ENCODE data around the gene CSGALNACT2. TPM values are rescaled to one million over a fixed set of nuclear protein-coding genes. Genes with fewer than 3 reads are reported as not detected.

CSGALNACT2 gene
- total and polyA plus RNA-seq, 2 experiments from 2014 or later: 7.7 to 13.9 TPM

DNA sequence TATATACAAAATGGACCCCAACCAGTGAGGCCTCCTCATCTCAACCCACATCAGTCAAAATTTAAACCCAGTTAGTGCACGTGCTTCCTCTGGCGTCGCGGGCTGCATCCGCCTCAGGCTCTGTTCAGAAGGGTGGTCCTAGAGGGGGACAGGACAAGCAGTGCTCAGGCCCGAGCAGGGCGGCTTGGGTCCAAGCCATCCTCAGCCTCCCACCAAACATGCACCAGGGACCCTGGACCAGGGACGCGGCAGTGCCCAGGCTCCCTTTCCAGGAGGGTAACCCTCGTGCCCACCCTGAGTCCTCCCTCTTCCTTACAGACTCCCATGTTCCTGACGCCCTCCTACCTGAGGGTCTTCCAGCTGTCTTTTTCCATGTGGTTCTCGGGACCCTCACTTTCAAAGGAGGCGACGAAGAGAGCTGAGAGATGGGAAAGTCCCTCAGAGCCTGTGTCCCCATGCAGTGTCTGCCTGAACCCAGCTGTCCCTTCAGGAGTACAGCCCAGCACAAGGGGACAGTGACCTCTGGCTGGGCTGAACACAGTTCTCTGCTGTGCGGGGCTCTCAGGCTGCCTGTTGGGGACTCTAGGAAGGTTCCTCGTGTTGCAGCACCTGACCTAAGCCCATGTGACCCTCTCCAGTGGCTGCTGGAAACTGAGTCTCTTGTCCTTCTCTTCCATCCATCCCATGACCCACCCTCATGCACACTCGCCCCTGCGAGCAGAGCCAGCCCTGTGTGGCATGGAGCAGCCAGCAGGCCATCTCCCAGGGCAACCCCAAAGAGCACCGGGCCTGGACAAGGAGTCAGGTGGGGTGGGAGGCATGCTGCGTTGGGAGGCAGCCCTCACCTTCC is 58.1 kb downstream of the CSGALNACT2 start:
- Histone ChIP-seq H3K9me3 (ENCODE audit: low read depth) (no peaks in the 10 kb centered on the region), H3K9me2 (replicated peaks; ENCODE audit: insufficient read depth) (no peaks in the 10 kb centered on the region), H3K79me2 (no peaks in the 10 kb centered on the region), H3K36me3 (replicated peaks; ENCODE audit: insufficient read depth, low read depth) (no peaks in the 10 kb centered on the region), H3K27ac (no peak overlapping the region), H4K20me1 (ENCODE audit: insufficient read depth, poor library complexity, severe bottlenecking) (no peaks in the 10 kb centered on the region), H3K4me3 (no peak overlapping the region), H3K4me1 (ENCODE audit: insufficient read depth) (no peaks in the 10 kb centered on the region), H3K27me3 (no peaks in the 10 kb centered on the region), H2AFZ (no peak overlapping the region), H3K4me2 (no peak overlapping the region)
- TF ChIP-seq, protein P1, sequence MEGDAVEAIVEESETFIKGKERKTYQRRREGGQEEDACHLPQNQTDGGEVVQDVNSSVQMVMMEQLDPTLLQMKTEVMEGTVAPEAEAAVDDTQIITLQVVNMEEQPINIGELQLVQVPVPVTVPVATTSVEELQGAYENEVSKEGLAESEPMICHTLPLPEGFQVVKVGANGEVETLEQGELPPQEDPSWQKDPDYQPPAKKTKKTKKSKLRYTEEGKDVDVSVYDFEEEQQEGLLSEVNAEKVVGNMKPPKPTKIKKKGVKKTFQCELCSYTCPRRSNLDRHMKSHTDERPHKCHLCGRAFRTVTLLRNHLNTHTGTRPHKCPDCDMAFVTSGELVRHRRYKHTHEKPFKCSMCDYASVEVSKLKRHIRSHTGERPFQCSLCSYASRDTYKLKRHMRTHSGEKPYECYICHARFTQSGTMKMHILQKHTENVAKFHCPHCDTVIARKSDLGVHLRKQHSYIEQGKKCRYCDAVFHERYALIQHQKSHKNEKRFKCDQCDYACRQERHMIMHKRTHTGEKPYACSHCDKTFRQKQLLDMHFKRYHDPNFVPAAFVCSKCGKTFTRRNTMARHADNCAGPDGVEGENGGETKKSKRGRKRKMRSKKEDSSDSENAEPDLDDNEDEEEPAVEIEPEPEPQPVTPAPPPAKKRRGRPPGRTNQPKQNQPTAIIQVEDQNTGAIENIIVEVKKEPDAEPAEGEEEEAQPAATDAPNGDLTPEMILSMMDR (IDR thresholded peaks at IDR 0.05; ENCODE audit: poor library complexity): no peak
- no peak for TF ChIP-seq EZH2phosphoT487 (IDR thresholded peaks at IDR 0.05; ENCODE audit: low read depth, severe bottlenecking, unreplicated experiment)
- TF ChIP-seq EZH2 (IDR thresholded peaks at IDR 0.05; ENCODE audit: borderline replicate concordance): no peak
- no peak for DNase-seq (ENCODE audit: low spot score)
- 95% methylated on average over 20 of the region's 20 CpGs for WGBS (ENCODE audit: low lambda C conversion rate, missing lambda C conversion rate)

DNA sequence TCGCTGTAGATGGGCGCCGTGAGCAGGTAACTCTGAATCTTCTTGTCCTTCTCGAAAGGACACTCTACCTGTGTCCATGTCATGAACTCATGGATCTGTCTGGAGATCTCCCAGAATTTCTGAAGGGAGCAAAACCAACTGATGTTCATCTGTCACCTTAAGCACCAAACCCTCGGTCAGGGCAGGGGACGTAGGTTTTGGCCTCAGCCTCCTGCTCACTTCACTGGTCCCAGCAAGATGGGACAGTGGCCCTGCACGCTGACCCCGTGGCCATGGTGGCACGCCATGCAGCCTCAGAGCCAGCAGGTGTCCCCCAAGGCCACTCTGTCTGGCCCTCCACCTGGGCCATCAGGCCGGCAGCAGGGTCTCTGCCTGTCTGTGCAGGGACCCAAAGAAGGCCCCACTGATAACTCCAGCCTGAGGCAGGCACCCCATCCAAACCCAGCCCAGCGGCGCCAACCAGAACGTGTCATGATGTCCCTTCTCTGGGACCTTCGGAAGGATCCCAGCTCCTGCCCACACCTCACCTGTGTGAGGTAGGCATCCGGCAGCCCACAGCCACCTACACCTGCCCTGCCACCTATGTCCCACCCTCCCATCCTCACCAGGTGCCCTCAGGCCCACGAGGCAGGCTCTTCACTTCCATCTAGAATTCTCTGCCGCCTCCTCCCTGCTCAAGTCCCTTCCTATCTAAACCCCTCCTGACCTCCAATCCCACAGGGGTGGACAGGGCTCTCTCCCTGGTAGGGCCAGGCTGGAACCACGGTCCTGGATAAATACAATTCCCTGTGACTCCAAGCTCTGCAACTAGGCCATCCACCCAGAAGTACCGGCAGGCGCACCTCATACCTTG is 59.0 kb downstream of the CSGALNACT2 start:
- H3K9me2 ChIP-seq (replicated peaks; ENCODE audit: insufficient read depth): no peaks in the 10 kb centered on the region
- H4K20me1 ChIP-seq (ENCODE audit: insufficient read depth, poor library complexity, severe bottlenecking): no peaks in the 10 kb centered on the region
- H3K9me3 ChIP-seq (ENCODE audit: low read depth): no peaks in the 10 kb centered on the region
- H3K4me1 ChIP-seq (ENCODE audit: insufficient read depth): peaks cover under 1% of the 10 kb centered on the region
- no peaks in the 10 kb centered on the region for H3K79me2 ChIP-seq
- 93% methylated on average over 20 of the region's 20 CpGs for WGBS (ENCODE audit: low lambda C conversion rate, missing lambda C conversion rate)
- no peak for TF ChIP-seq EZH2phosphoT487 (IDR thresholded peaks at IDR 0.05; ENCODE audit: low read depth, severe bottlenecking, unreplicated experiment)
- TF ChIP-seq EZH2 (IDR thresholded peaks at IDR 0.05; ENCODE audit: borderline replicate concordance): no peak
- TF ChIP-seq, protein P1 (IDR thresholded peaks at IDR 0.05; ENCODE audit: poor library complexity): no peak
- no peak overlapping the region for H2AFZ ChIP-seq
- DNase-seq (ENCODE audit: low spot score): no peak
- H3K4me3 ChIP-seq: no peak overlapping the region
- H3K27ac ChIP-seq: no peak overlapping the region
- H3K36me3 ChIP-seq (replicated peaks; ENCODE audit: insufficient read depth, low read depth): no peaks in the 10 kb centered on the region
- no peak overlapping the region for H3K4me2 ChIP-seq
- no peaks in the 10 kb centered on the region for H3K27me3 ChIP-seq

DNA sequence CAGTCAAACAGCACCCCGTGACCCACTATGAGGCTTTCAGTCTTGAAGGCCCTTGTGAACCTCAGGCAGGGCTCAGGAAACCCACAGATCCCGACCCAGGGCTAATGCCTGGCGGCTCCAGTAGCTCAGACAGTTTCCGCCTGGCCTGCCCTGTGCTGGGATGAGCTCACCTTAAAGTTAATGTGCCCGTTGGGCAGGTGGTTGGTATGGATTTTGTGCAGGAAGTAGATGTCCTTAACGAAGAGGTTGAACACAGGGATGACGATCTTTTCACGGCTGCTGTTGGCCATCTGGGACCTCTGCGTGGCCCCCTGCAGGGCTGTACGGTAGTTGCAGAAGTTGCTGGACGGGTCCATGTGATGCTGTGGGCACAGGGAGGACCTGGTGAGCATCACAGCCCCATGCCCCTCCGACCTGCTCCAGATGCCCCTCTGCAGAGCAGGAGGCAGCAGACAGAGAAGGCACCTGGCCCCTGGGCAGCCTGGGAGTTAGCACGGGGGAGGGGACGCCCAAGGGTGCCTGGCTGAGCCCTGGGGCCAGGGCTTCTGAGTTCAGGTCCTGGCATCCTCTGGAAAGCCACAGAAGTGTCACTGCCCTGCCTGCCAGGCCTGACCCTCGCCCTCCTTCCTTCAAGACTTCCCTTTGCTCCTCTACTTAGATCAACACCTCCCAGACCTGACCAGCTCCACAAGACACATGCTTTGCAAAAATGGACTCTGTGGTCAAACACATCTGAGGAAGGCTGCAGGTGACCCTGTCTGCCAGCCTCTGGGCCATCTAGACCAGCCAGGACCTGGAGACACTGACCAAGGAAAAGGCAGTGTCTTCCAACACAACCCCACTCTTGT is 59.8 kb downstream of the CSGALNACT2 start:
- H4K20me1 ChIP-seq (ENCODE audit: insufficient read depth, poor library complexity, severe bottlenecking): no peaks in the 10 kb centered on the region
- H3K4me1 ChIP-seq (ENCODE audit: insufficient read depth): peaks cover 6% of the 10 kb centered on the region
- no peaks in the 10 kb centered on the region for H3K9me2 ChIP-seq (replicated peaks; ENCODE audit: insufficient read depth)
- H2AFZ ChIP-seq: no peak overlapping the region
- no peaks in the 10 kb centered on the region for H3K27me3 ChIP-seq
- 85% methylated on average over 15 of the region's 15 CpGs for WGBS (ENCODE audit: low lambda C conversion rate, missing lambda C conversion rate)
- no peaks in the 10 kb centered on the region for H3K9me3 ChIP-seq (ENCODE audit: low read depth)
- TF ChIP-seq EZH2 (IDR thresholded peaks at IDR 0.05; ENCODE audit: borderline replicate concordance): no peak
- no peak for TF ChIP-seq EZH2phosphoT487 (IDR thresholded peaks at IDR 0.05; ENCODE audit: low read depth, severe bottlenecking, unreplicated experiment)
- H3K27ac ChIP-seq: no peak overlapping the region
- no peaks in the 10 kb centered on the region for H3K36me3 ChIP-seq (replicated peaks; ENCODE audit: insufficient read depth, low read depth)
- no peak overlapping the region for H3K4me3 ChIP-seq
- no peak overlapping the region for H3K4me2 ChIP-seq
- no peak for DNase-seq (ENCODE audit: low spot score)
- no peaks in the 10 kb centered on the region for H3K79me2 ChIP-seq
